ENCODE data around the gene PTHLH.

PTHLH gene

DNA sequence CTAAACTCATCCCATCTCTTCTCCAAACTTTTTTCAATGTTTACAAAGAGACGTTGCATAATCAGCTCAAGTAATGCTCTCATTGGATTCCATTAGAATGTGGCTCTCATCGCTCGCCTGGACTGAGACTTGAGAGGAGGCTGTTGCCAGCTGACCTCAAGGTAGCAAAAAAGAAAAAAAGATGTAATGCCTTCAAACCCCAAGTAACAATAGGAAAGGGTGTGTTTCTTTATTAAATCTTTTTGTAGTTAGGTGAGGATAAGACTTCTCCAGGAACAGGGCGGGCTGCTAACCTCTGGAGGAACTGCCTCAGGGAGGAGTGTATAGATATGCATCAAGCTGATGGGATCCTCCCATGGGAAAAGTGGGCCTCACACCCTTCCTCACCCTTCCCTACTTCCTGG lies 956 bp upstream of the PTHLH start:
- DNase-seq: no peak

DNA sequence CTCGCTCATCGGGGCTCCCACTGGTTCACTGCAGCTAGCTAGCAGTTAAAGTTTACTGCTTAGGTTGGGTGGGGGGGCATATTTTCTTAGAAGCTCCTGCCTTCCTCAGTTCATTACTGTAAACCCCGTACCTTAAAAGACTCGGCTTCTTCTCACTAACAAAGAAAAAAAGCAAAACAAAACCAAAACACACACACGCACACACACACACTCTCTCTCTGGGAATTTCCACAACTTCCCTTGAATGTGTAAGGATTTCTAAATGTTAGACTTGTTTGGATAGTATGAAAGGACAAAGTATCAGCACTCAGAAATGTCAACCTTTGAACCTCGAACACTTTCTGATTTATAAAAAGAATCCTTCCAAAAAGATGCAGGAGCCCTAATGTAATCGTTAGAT lies 927 bp downstream of the PTHLH start:
- no peak for DNase-seq

DNA sequence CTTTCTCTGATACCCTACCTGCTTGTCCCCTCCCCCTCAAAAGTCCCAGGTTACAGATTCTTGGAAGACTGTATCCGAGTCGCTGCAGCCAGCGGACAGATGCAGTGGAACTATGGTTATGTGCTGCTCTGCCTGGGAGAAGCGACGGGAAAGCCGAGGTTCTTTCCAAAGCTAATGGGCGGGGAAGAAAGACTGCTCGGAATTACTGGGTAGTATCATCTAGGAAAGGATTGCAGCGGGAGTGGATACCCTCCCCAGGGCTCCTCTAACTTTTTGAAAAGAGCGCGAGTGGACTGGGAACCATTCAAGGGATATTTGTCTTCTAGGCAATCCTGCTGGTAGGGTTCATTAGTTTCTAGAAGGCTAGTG lies 1.4 kb downstream of the PTHLH start:
- peak in 1 of 2 experiments; percentile 25 for DNase-seq

DNA sequence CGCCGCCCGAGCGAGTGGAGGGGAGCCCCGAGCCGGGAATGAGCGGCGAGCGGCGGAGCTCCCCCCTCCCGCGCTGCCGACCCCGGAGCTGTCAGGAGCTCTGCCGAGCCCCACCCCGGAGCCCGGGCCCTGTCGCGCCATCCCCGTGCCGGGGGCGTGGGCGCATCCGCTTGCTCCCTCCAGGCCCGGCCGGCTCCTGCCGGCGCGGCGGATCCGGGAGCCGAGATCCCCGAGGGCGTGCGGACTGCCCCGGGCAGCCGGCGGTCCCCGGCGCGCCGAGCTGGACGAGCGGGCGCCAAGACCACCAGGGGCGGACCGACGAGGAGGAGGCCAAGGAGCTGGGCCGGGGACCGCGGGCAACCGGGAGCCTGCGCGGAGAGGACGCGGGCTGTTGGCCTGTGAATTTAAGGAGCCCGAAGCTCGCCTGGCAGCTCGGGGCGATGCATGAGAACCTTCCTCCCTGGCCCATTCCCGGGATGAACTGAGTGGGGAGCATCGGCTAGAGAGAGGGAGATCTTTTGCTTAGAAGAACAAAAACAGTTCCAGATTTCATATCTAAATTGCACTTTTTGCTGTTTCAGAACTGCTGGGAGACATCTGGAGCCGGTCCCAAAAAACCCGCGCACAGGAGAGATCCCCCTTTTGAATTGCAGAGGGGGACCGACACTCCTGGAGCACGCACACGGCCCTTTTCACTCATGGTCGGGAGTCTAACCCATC lies 2.0 kb downstream of the PTHLH start:
- DNase-seq: peak in 1 of 2 experiments; percentile 50

DNA sequence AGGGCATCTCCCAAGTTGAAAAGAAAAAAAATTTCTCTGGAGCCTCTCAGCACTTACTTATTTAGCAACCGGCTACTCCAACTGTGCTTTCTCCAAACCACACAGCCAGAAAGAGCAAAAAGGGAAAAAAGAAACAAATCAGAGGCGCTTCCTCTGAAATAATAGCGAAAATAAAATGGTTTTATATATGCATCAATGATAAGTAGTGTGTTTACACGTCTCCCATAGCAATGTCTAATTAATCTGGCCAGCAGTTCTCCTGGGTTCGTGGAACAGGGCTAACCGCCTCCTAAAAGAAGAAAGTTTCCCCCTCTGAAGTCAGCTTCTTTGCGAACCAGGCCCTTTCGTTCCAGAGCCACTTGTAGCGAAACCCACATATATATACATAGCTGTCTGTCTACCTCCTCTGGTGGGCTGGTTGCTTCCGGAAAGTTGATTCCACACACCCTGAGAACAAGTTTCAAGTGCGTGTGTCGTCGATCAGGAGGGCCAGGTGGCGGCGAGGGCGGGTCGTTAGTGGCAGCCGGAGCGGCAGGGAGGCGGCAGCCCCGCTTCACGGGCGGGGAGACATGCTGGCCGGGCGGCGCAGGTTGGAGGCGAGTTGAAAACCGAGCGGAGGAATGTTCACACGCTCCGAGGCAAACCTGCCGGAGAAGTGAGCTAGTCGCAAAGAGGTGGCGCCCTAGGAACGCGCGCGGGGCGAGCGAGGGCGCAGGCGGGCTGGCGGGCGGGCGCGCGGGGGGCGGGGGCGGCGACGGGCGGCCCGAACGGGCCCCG lies 2.7 kb downstream of the PTHLH start:
- DNase-seq: peak; percentile 28 to 85

DNA sequence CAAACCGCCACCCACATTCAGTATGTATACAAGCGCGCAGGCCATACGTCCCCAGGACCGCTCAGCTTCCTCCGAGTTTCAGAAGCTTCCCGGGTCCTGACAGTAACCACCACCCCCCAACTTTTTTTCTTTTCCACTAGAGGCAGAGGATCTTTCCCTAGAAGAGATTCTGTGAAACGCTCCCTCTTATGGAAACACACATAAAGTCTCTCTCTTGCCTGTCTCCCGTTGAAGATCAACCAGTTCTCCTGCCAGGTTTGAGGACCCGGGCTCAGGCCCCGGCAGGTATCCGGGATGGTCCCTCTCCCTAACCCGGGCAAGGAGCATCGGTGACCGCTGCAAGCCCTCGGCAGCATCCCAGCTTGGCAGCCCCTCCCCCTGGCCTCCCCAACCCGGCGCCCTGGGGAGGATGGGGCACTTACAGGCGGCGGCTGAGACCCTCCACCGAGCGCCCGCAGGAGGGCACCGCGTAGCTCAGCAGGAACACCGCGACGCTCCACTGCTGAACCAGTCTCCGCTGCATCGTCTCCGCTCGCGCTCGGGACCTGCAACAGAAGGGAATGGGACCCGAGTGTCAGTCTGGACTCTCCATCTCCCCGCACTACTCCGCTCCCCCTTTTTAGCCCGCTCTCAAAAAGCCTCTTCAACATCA lies 3.4 kb downstream of the PTHLH start:
- DNase-seq: peak in 1 of 2 experiments; percentile 62

DNA sequence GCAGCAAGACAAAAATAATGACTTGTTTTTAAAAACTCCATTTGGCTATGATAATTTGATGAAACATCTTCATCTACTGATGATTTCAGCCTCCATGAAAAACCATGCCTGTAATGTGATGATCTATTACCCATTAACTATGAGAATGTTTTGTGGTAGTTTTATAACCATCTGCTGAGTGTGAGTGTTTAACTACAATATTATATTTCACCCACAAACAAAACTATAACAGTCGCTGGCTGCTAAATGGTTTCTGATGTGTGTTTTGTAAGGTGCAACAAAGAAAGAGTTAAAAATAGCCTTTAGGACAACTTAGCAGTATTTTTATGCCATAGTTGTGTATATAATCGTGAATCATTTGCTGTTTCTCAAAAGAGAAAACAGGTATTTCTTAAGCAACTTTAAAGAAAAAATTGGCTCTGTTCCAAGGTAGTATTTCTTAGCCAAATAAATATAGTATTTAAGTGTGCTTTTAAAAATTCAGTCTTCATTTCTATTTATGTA lies 4.9 kb downstream of the PTHLH start:
- DNase-seq: no peak

DNA sequence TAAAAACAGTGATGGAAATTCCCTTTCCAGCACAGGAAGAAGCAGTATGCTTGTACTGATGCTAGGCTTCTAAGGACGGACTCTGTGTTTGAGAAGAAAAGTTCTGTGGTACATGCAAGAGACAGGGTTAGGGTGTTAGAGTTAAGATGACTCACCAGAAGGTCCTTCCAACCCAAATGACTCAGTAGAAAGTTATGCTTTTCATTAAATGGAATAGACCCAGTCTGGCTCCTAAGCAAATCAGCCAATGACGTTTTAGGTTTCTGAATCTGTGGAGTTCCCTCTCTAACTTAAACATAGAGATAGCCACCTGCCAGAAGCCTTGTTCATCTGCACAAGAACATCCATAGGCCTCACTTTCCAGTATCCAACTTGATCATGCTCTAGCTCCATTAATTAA lies 5.7 kb downstream of the PTHLH start:
- no peak for DNase-seq

DNA sequence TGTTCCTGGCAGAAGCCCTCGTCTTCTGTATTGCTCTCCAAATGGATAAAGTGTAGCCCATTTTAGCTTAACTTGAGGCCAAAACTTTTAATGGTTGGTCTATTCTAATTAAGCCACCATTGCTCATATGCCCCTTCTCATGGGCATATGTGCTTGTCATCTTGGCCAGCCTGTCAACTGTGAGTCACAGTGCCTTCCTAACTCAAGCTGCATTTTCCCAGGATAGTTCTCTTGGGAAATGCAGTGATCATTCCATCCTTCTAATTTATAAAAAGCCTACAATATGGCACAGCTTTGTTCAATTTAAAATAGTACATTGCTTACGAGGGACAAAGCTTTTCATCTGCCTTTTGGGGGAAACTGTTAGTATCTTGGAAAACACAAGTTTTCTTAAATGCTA lies 6.6 kb downstream of the PTHLH start:
- no peak for DNase-seq

DNA sequence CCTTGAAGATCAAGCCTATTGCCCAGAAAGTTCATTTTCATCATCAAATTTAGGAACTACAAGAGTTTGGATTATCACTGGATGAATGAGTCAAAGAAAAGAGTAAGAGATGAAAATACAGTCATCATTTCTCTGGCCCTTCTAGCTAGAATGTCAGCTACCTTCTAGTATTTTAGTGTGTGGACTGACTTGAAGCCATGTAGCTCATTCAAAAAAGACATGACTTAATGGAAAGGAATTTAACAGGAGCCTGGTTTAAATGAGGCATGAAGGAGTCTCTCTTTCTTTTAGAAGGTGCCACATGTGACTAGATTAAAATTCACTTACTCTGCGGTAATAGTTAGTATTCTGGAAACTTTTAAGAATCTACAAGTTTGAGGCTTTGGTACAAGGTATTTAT lies 7.1 kb downstream of the PTHLH start:
- no peak for DNase-seq

DNA sequence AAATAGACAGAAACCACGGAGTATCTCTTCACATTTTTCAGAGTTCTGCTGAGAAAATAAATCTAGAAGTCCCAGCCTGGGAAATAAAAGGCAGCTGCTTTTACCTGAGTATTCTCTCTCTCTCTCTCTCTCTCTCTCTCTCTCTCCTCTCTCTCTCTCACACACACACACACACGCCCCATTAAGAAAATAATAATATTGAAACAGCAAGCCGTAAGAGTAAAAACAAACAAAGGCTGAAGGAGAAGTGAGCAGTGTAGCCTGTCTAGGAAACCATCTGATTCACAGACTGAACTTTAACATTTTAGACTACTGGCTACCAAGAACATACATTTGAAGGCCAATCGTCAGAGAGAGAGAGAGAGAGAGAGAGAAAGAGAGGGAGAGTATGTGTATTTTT lies 8.4 kb downstream of the PTHLH start:
- DNase-seq: no peak

DNA sequence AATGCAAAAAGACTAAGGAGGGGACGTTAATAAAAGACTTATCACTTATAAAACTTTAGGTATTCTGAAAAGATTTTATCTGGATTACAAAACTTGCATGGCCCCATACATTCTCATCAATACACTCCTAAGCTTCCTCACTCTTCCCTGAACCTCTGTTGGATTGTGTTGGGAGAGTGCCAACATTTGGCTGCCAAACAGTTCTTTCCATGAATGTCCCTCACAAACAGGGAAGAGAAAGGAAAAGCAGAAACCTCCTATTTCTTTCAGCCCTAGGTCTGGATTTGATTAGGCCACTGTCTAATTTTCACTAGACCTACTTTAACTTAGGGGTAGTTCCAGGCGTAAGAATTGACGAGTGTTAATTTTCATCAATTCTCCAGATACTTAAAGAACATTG lies 11.7 kb downstream of the PTHLH start:
- no peak for DNase-seq

DNA sequence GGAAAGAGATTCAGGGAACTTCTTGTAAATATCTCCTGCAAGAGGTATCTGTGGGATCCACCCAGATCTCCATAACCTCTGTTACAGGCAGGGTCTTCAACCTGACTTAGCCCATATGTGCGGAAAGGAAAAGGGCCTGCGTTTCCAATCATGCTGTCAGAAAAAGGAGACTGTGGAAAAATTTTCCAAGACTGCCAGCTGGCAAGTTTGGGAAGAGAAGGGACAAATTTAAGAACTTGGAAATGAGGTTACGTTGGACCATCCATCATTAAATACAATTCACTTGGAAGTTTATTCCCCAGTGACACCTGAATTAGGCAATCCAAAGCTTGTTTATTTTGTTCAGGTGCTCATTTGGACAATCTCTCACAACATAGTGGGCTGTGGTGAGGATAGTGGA lies 13.9 kb downstream of the PTHLH start:
- no peak for DNase-seq

DNA sequence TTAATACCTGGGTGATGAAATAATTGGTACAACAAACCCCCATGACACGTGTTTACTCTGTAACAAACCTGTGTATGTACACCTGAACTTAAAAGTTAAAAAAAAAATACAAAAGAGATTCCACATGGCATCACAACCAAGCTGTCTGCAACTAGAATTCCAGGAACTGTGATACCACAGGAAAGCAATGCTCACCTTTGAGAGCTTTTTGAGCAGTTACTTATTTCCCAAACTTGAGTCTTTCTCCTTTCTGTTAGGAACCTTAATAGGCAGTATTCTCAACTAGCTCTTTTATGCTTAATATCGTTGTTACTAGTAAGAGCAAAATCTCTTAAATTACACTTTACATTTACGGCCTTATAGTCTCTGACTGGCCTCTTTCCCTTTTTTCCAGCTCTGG lies 15.2 kb downstream of the PTHLH start:
- DNase-seq: no peak

DNA sequence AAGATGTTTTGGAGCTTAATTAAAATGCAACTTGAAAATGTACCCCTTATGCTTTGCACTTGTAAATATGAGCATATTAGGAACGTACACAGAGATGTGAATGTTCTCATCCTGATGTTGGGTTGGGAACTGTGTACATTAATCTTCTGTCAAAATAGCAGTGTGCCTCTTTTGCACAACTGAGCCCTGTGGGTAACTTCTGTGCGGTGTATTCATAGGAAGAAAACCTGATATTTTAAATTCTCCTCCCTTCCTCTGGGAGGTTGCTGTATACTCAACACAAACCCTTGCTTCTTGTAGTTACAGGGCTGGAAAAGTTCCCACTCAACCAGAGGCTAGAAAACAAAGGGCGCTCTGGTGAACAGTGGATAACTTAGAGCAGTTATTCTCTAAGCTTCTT lies 18.7 kb downstream of the PTHLH start:
- DNase-seq: no peak

DNA sequence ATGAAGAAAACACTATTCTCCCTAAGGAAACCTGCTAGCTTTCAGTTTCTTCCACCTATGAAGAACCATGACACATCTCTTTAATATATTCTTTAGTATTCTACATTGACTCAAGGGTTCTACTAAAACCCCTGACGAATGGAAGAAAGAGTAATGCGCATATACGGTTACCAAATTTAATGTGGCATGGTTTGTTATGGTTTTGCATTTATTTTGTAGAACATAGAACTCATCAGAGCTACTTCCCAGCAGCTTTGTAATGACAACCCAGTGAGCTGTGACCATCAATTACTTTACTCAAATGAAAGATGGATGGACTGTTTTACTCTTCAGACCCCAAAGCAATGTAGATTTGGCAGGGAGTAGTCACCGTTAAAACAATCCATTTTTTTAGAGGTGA lies 19.2 kb downstream of the PTHLH start:
- no peak for DNase-seq

DNA sequence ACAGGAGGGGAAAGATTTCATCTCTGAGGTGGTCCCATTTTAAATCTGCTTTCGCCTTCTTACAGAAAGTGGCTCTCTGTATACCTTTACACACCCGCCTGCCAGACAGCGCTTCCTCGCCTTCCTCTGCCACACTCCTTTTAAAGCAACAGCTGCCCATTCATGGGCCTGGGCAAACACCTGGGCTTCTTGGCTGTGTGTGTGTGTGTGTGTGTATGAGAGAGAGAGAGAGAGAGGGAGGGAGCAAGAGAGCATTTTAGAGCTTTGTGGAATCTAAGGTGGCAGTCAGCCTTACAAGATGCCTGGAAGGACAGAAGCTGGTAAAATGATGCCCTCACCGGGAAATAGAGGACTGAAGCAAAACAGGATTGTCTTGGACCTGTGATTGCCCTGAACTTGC lies 20.0 kb downstream of the PTHLH start:
- DNase-seq: no peak

DNA sequence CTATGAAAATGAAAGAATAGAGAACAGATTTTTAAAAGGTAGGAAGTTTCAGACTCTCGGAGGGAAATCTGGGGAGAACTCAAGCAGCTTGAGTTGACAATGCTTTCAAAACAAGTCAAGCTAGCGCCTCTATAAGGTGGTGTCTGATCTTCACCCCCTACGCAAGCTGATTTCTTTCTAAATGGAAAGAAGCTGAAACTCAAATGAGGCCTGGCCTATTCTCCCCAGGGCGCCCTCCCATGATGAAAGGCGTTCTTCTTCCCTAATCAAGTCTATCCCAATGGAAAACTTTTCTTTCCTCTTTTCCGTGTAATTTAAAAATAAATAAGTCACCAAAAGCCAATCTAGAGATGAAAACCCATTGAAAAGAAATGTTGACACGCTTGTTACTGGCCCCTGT lies 20.6 kb downstream of the PTHLH start:
- DNase-seq: no peak

DNA sequence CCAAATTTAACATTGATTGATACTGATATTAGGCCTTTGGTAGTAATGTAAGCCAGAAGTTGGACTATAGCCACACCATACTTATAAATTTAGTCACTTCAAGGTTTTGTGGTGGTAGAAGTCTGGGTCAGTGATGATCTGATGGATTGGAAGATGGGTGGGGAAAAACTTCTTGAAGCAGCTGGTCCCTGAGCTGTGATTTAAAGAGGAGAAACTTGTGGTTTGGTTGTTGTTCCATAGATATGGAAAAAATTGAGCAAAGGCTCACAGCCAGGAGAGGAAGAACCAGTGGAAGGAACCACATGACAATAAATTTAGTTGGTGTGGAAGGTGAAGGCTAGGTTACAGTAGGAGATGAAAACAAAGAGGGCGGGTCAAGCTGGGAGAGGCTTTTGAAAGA lies 26.1 kb downstream of the PTHLH start:
- DNase-seq: no peak

DNA sequence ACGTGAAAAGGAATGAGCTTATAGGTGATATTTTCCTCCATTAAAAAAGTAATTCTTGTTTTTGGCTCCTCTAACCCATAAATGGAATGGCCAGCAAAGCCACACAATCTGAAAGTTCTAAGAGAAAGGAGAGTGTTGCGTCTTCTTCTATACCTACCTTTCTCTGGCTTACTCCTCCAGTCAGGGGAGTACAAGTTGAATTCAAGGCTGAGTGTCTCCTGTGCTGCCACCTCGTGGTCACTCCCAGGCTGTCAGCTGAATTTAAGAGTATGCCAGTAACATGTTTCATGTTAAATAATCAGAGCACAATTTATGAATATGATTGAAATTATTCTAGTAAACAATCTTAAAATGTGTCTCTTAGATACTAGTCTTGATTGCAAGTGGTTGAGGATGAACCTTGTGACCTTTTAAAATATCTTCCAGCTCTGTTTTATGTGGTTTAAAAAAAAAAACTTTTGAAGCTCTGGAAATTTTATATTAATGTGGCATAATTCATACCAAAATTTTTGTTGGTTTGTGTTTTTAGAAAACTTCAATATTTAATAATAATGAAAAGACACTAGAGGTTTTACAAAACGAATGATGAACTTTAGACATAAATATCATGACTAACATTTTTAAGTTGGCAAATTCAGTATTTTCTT lies 31.7 kb downstream of the PTHLH start:
- DNase-seq: peak; percentile 58 to 84

DNA sequence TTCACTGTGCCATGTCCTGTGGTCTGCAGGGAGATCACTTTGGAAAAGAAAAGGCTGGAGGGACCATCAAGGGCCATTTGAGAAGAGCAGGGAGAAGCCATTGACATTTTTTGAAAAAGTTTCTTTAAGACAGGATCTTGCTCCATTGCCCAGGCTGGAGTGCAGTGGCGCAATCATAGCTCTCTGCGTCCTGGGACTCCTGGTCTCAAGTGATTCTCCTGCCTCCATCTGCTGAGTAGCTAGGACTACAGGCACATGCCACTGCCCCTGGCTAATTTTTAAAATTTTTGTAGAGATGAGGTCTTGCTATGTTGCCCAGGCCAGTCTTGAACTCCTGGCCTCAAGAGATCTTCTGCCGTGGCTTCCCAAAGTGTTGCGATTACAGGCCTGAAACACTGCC lies 32.3 kb downstream of the PTHLH start:
- DNase-seq: no peak

DNA sequence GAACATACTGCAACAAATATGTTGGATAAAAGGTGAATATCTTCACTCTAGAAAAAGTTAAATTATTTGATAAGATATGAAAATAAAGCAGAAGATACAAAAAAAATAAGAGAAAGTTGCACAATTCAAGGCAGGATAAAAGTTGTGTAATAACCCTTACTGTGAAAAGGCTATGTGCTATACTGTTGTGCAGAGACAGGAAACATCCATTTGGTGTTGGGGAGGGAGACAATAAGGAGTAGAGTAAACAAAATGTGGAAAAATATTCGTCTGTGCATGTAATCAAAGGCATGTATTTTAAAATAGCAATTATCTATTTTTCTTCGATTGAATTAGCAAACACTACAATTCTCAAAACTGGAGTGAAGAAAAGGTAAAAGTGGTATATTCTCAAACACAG lies 34.8 kb downstream of the PTHLH start:
- no peak for DNase-seq

DNA sequence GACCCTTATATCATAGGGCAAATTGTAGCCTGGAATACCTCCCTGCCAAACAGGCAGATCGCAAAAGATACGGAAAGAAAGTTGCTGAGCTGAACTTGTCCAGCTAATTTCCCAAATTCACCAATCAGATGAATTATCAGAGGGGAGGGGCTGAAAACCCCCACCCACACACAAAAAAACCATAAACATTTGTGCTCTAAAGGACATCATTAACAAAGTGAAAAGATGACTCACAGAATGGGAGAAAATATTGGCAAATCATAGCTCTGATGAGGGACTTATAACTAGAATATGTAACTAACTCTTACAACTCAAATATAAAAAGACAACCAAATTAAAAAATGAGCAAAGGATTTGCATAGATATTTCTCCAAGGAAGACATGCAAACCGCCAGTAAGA lies 36.3 kb downstream of the PTHLH start:
- DNase-seq: no peak

DNA sequence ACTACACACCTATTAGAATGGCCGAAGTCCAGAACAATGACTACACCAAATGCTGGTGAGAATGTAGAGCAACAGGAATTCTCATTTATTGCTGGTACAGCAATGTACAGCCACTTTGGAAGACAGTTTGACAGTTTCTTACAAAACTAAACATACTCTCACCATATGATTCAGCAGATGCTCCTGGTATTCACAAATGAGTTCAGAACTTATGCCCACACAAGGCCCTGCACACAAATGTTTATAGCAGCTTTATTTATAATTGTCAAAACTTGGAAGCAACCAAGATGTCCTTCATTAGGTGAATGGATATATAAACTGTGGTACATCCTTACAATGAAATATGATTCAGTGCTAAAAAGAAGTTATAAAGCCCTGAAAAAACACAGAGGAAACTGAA lies 38.3 kb downstream of the PTHLH start:
- DNase-seq: no peak

All from NCI-H526 (cell line).